Muscle of back (tissue), 11 donors: ENCODE measurements around the gene BOD1L1. TPM values are rescaled to one million over a fixed set of nuclear protein-coding genes. Genes with fewer than 3 reads are reported as not detected.

ENCODE experiments used
- DNase-seq, 3 donors: peaks; one replicate each; pipeline versions ENCODE4 v3.0.0 to v3.0.0-alpha.2; 2013
- polyA plus RNA-seq, 10 donors: library from polyadenylated mRNA; unstranded; fragments of 120-200 nt; gene quantifications; one replicate each; pipeline ENCODE4 v1.2.1, GENCODE V29; 2013; ENCODE audit not compliant: insufficient read length in 10 of 10

BOD1L1 gene
- polyA plus RNA-seq, 10 donors = 27.8 to 43.2 (median 35.0) TPM

GRCh38 chr4:13525606-13526281 is 101.8 kb downstream of the BOD1L1 start:
- DNase-seq = no peak

GRCh38 chr4:13524504-13525243 is 102.9 kb downstream of the BOD1L1 start:
- DNase-seq = no peak

- DNase-seq = no peak
Observed at GRCh38 chr4:13523591-13524503, 103.7 kb downstream of the BOD1L1 start.

GRCh38 chr4:13523105-13523477 is 104.4 kb downstream of the BOD1L1 start:
- DNase-seq = no peak

GRCh38 chr4:13522282-13523104 is 105.0 kb downstream of the BOD1L1 start:
- DNase-seq = no peak

GRCh38 chr4:13521047-13521446 is 106.5 kb downstream of the BOD1L1 start:
- no peak for DNase-seq

Other genes starting within 250 kb of the BOD1L1 start
- gene RAB28, start 143.4 kb downstream of the BOD1L1 start, polyA plus RNA-seq = 10 to 100 TPM; 14.9 to 22.1 (median 18.8) TPM
- under 1 TPM in 8 of 10 donors, not detected in 2; 0.07 to 0.24 (median 0.15) TPM for gene NKX3-2, start 83.2 kb downstream of the BOD1L1 start, polyA plus RNA-seq